Measurements from ENCODE around the gene CAB39. TPM values are rescaled to one million over a fixed set of nuclear protein-coding genes. Genes with fewer than 3 reads are reported as not detected.

The CAB39 gene
- total RNA-seq, 4 donors from 2014 or later = 53.0 to 67.1 (median 59.5) TPM

- 70% methylated on average over 11 of the region's 13 CpGs for WGBS
Observed at GRCh38 chr2:230863442-230864121, 150.9 kb downstream of the CAB39 start.

GRCh38 chr2:230864122-230864604 lies 151.5 kb downstream of the CAB39 start:
- TF ChIP-seq CTCF (IDR thresholded peaks at IDR 0.05) (no peak), POLR2A (IDR thresholded peaks at IDR 0.05) (no peak), POLR2AphosphoS5 (IDR thresholded peaks at IDR 0.05) (no peak), EP300 (IDR thresholded peaks at IDR 0.05) (no peak)
- no peak for DNase-seq (ENCODE audit: low spot score in 2 of 2)
- Histone ChIP-seq H3K4me1 (peaks cover 32% of the 10 kb centered on the region), H3K27me3 (peaks cover 17% of the 10 kb centered on the region), H3K36me3 (no peaks in the 10 kb centered on the region), H3K27ac (no peak overlapping the region), H3K9me3 (no peaks in the 10 kb centered on the region), H3K4me3 (peak overlapping the region; percentile 67)
- 37% methylated on average over 18 of the region's 18 CpGs for WGBS

More at GRCh38 chr2:230863442-230864121, 150.9 kb downstream of the CAB39 start:
- no peaks in the 10 kb centered on the region for H3K9me3 ChIP-seq
- H3K4me3 ChIP-seq = no peak overlapping the region
- H3K4me1 ChIP-seq = peaks cover 32% of the 10 kb centered on the region
- no peak overlapping the region for H3K27ac ChIP-seq
- TF ChIP-seq POLR2A (IDR thresholded peaks at IDR 0.05) = no peak
- no peak for TF ChIP-seq POLR2AphosphoS5 (IDR thresholded peaks at IDR 0.05)
- TF ChIP-seq CTCF (IDR thresholded peaks at IDR 0.05) = no peak
- no peak for TF ChIP-seq EP300 (IDR thresholded peaks at IDR 0.05)
- DNase-seq (ENCODE audit: low spot score in 2 of 2) = no peak
- H3K27me3 ChIP-seq = peaks cover 17% of the 10 kb centered on the region
- H3K36me3 ChIP-seq = no peaks in the 10 kb centered on the region

GRCh38 chr2:230864605-230865306 lies 152.1 kb downstream of the CAB39 start, which contains the start of gene ITM2C:
Gene ITM2C (plus strand): TSS chr2:230864942. CDS start chr2:230865026, 84 bp downstream.
- Histone ChIP-seq H3K4me1 (peaks cover 32% of the 10 kb centered on the region), H3K4me3 (peak within 1 kb of the TSS; percentile 67), H3K27ac (no peak within 1 kb of the TSS), H3K36me3 (no peaks in the 10 kb centered on the region), H3K27me3 (peaks cover 17% of the 10 kb centered on the region), H3K9me3 (no peaks in the 10 kb centered on the region)
- no peak for TF ChIP-seq CTCF (IDR thresholded peaks at IDR 0.05)
- TF ChIP-seq POLR2AphosphoS5 (IDR thresholded peaks at IDR 0.05) = no peak
- TF ChIP-seq EP300 (IDR thresholded peaks at IDR 0.05) = no peak
- 1% methylated on average over 14 of the region's 76 CpGs for WGBS
- DNase-seq (ENCODE audit: low spot score in 2 of 2) = no peak

- Histone ChIP-seq H3K4me1 (peaks cover 32% of the 10 kb centered on the region), H3K27ac (no peak overlapping the region), H3K9me3 (no peaks in the 10 kb centered on the region), H3K4me3 (peak overlapping the region; percentile 67), H3K36me3 (no peaks in the 10 kb centered on the region), H3K27me3 (peaks cover 17% of the 10 kb centered on the region)
- no peak for DNase-seq (ENCODE audit: low spot score in 2 of 2)
- TF ChIP-seq EP300 (IDR thresholded peaks at IDR 0.05) (no peak), CTCF (IDR thresholded peaks at IDR 0.05) (no peak), POLR2AphosphoS5 (IDR thresholded peaks at IDR 0.05) (no peak), POLR2A (IDR thresholded peaks at IDR 0.05) (no peak)
- 1% methylated on average over 21 of the region's 24 CpGs for WGBS
Observed at GRCh38 chr2:230865307-230865765, 152.7 kb downstream of the CAB39 start.
